SU-DHL-6 (cell line): ENCODE results near the gene ACTN4.

Source experiments
- H2AFZ ChIP-seq: fragments of 200-600 bp; sonication (generic); 2 replicates; pipeline ENCODE4 v1.6.1; 2014; ENCODE audit warnings: low read depth, mild to moderate bottlenecking, moderate library complexity, mixed read lengths, antibody characterized with exemption, low read length; ENCODE audit not compliant: severe bottlenecking
- H3F3A ChIP-seq: fragments of 200-600 bp; shearing (Covaris generic); 2 replicates; pipeline ENCODE4 v1.6.0; 2016; ENCODE audit warnings: antibody characterized with exemption, mild to moderate bottlenecking; ENCODE audit not compliant: insufficient read depth
- H3K27ac ChIP-seq: fragments of 200-600 bp; sonication (generic); 2 replicates; pipeline ENCODE4 v1.5.1; 2016; ENCODE audit warnings: low read depth, mild to moderate bottlenecking, low read length, moderate library complexity, mixed read lengths
- H3K27me3 ChIP-seq: fragments of 200-600 bp; sonication (generic), shearing (Covaris generic); 2 replicates; pipeline ENCODE4 v1.6.0; 2014; ENCODE audit warnings: mild to moderate bottlenecking, low read length
- H3K36me3 ChIP-seq: fragments of 200-600 bp; sonication (generic); 2 replicates; pipeline ENCODE4 v1.6.1; 2014; ENCODE audit warnings: mild to moderate bottlenecking, low read length, mixed read lengths
- H3K4me2 ChIP-seq: fragments of 300-600, 200-600 bp; shearing (Covaris generic), sonication (generic); 2 replicates; pipeline ENCODE4 v1.6.0; 2014; ENCODE audit warnings: low read length, low read depth, mild to moderate bottlenecking; ENCODE audit not compliant: poor library complexity, severe bottlenecking
- H3K4me3 ChIP-seq: fragments of 200-600 bp; sonication (generic); 2 replicates; pipeline ENCODE4 v1.5.1; 2014; ENCODE audit warnings: antibody characterized with exemption, low read length, mild to moderate bottlenecking, mixed read lengths; ENCODE audit not compliant: insufficient read depth, poor library complexity, severe bottlenecking
- H3K79me2 ChIP-seq: fragments of 200-600 bp; sonication (generic); 2 replicates; pipeline ENCODE4 v1.6.1; 2014; ENCODE audit warnings: mild to moderate bottlenecking, low read length, moderate library complexity; ENCODE audit not compliant: insufficient read depth
- H3K9ac ChIP-seq: fragments of 200-600 bp; sonication (generic); 2 replicates; pipeline ENCODE4 v1.7.0; 2014; ENCODE audit warnings: mild to moderate bottlenecking, low read length
- H3K9me2 ChIP-seq: fragments of 200-600 bp; sonication (generic); replicated peaks from 2 replicates; pipeline ENCODE4 v1.6.1; 2014; ENCODE audit warnings: low read length; ENCODE audit not compliant: insufficient read depth
- H3K9me3 ChIP-seq: fragments of 200-600 bp; sonication (generic); 2 replicates; pipeline ENCODE4 v1.6.1; 2014; ENCODE audit warnings: low read length, mixed read lengths; ENCODE audit not compliant: insufficient read depth
- H4K20me1 ChIP-seq: fragments of 200-600 bp; sonication (generic); 2 replicates; pipeline ENCODE4 v1.6.1; 2014; ENCODE audit warnings: low read depth, mild to moderate bottlenecking, antibody characterized with exemption, low read length, moderate library complexity, mixed read lengths
- EZH2phosphoT487 ChIP-seq: fragments of 200-600 bp; sonication (generic), shearing (Covaris generic); conservative IDR thresholded peaks from 2 replicates; pipeline ENCODE4 v1.6.1; 2018; ENCODE audit warnings: mild to moderate bottlenecking, antibody characterized with exemption, low read length, moderate library complexity, mixed read lengths
- TF ChIP-seq, protein P1 (sequence below): fragments of 200-600 bp; sonication (generic); IDR thresholded peaks from one replicate; pipeline ENCODE4 v1.5.1; 2017; ENCODE audit warnings: antibody characterized with exemption, mild to moderate bottlenecking, low read length, moderate library complexity; ENCODE audit not compliant: insufficient read depth, poor library complexity, severe bottlenecking

The ACTN4 gene

DNA sequence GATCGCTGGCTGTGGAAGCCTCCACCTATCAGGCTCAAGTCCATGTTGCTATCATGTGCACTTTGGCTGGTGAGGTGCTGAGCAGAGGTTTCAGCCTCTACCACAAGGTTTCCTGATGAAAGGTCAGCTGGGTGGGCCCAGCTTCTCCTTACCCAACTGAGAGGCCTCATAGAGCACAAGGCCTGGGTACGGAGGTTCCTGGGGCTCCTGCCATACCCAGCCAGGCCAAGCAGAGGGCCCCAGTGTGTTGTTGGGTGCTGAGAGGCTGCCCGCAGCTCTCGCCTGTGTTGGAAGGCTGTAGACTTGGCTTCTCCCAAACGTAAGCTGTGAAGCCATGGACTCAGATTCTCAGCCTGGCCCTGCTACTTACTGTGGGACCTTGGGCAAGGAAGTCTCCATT is 28.2 kb downstream of the ACTN4 start:
- H3K9ac ChIP-seq = no peak overlapping the region
- H4K20me1 ChIP-seq = no peaks in the 10 kb centered on the region; the same call in 1 of the 2 replicates
- no peaks in the 10 kb centered on the region for H3K27me3 ChIP-seq
- no peak overlapping the region for H3K4me2 ChIP-seq
- H3K36me3 ChIP-seq = no peaks in the 10 kb centered on the region
- H3K9me3 ChIP-seq = no peaks in the 10 kb centered on the region
- H3K79me2 ChIP-seq = peaks cover 91% of the 10 kb centered on the region
- no peak overlapping the region for H2AFZ ChIP-seq
- H3K4me3 ChIP-seq = no peak overlapping the region
- H3K9me2 ChIP-seq = no peaks in the 10 kb centered on the region
- TF ChIP-seq, protein P1, sequence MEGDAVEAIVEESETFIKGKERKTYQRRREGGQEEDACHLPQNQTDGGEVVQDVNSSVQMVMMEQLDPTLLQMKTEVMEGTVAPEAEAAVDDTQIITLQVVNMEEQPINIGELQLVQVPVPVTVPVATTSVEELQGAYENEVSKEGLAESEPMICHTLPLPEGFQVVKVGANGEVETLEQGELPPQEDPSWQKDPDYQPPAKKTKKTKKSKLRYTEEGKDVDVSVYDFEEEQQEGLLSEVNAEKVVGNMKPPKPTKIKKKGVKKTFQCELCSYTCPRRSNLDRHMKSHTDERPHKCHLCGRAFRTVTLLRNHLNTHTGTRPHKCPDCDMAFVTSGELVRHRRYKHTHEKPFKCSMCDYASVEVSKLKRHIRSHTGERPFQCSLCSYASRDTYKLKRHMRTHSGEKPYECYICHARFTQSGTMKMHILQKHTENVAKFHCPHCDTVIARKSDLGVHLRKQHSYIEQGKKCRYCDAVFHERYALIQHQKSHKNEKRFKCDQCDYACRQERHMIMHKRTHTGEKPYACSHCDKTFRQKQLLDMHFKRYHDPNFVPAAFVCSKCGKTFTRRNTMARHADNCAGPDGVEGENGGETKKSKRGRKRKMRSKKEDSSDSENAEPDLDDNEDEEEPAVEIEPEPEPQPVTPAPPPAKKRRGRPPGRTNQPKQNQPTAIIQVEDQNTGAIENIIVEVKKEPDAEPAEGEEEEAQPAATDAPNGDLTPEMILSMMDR = no peak
- no peak for TF ChIP-seq EZH2phosphoT487
- no peaks in the 10 kb centered on the region for H3F3A ChIP-seq
- H3K27ac ChIP-seq = no peak overlapping the region

DNA sequence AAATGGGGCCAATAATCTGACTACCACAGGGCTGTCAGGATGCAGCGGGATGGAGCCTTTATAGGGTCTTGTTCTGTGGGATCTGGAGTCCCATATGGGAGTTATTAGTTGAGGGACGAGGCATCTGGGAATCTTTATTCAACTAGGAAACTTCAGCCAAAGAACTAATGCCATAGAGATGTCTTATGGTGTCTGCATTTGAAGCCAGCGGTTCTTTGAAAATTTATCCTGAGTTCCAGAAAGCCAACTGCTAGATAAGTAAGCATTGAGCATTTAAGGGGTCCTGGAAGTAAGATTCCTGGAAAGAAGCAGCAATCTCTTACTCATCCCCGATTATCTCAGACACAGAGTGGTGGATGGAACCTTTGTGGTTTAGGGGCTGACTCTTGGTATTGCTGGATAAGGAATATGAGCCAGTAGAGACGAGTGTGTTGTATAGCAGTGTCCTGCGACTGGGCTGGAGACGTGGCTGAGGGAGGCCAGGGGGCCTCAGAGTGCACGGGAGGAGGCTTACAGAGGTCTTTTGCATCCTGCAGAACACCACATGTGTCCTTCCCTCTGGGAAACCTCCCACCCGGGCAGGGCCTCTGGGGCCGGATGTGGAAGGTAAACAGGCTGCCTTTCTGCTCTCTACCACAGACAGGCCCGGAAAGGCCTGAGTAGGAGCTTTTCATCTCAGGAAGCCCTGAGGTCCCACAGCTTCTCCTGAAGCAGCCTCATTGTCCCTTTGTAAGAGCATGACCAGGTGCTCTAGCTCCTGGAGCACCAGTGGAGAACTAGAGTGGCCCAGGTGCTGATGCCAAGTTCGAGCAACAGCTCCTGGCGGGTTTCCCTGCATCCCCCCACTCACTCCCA is 28.8 kb downstream of the ACTN4 start:
- Histone ChIP-seq H3K36me3 (no peaks in the 10 kb centered on the region), H3K9ac (no peak overlapping the region), H3K27me3 (no peaks in the 10 kb centered on the region), H3K9me3 (no peaks in the 10 kb centered on the region), H2AFZ (no peak overlapping the region), H3F3A (no peaks in the 10 kb centered on the region), H3K4me2 (no peak overlapping the region), H3K9me2 (no peaks in the 10 kb centered on the region), H3K4me3 (no peak overlapping the region), H3K27ac (no peak overlapping the region), H3K79me2 (peaks cover 89% of the 10 kb centered on the region), H4K20me1 (no peaks in the 10 kb centered on the region; the same call in 1 of the 2 replicates)
- TF ChIP-seq EZH2phosphoT487 = no peak
- TF ChIP-seq, protein P1 = no peak

DNA sequence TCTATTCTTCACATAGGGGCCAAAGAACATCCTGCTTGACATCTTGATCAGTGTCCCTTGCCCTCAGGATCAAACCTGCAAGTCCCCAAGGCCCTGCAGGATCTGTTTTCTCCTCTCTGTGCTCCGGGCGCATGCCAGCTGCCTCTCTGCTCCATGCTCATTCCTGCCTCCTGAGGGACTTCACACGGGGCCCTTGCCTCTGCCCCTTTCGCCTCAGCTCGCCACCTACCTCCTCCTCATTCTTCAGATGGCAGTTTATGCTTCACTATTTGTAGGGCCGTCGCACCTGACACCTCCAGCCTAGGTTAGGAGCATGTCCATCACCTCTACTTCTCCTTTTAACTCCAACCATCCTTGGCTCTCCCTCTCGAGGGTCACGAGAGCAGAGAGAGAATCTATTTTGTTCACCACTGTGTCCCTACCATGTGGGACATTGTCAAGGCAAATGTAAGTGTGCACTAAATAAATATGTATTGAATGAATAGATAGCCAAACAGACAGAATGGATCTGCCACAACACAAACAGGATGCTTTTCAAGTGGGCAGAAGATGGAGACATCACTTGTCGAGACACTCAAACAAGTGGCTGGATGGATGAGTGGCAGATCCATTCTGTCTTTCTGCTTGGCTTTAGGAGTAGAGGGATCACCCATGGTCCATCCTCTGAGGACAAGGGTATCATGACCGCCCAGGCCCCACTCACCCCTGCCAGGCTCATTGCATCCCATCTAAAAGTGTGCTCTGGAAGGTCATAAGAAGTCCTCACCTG is 29.6 kb downstream of the ACTN4 start:
- Histone ChIP-seq H2AFZ (no peak overlapping the region), H3F3A (no peaks in the 10 kb centered on the region), H3K36me3 (no peaks in the 10 kb centered on the region), H3K79me2 (peaks cover 89% of the 10 kb centered on the region), H3K9me3 (no peaks in the 10 kb centered on the region), H3K4me2 (no peak overlapping the region), H4K20me1 (no peaks in the 10 kb centered on the region; the same call in 1 of the 2 replicates), H3K9me2 (no peaks in the 10 kb centered on the region), H3K27me3 (no peaks in the 10 kb centered on the region), H3K27ac (no peak overlapping the region), H3K4me3 (no peak overlapping the region), H3K9ac (no peak overlapping the region)
- TF ChIP-seq EZH2phosphoT487 = no peak
- TF ChIP-seq, protein P1 = no peak
